ENCODE measurements around the gene CRLF1. TPM values are rescaled to one million over a fixed set of nuclear protein-coding genes. Genes with fewer than 3 reads are reported as not detected.

The CRLF1 gene
- total and polyA plus RNA-seq, 2 experiments from 2014 or later, result 18.1 to 19.7 TPM

- no peak overlapping the region for H2AFZ ChIP-seq
- no peak overlapping the region for H3K27ac ChIP-seq (ENCODE audit: low read depth)
- TF ChIP-seq CREB1 (CRISPR knock-in tag; IDR thresholded peaks at IDR 0.05; ENCODE audit: low read depth) (no peak), REST (IDR thresholded peaks at IDR 0.05; ENCODE audit: unreplicated experiment) (no peak), JUNB (IDR thresholded peaks at IDR 0.05; ENCODE audit: unreplicated experiment) (no peak), ZNF331 (CRISPR knock-in tag; IDR thresholded peaks at IDR 0.05; ENCODE audit: low read depth) (no peak), EZH2phosphoT487 (IDR thresholded peaks at IDR 0.05; ENCODE audit: unreplicated experiment) (no peak), EZH2 (IDR thresholded peaks at IDR 0.05; ENCODE audit: low read depth, unreplicated experiment) (no peak), NANOG (IDR thresholded peaks at IDR 0.05; ENCODE audit: borderline replicate concordance) (no peak), ZNF462 (CRISPR knock-in tag; IDR thresholded peaks at IDR 0.05) (no peak), ZNF114 (CRISPR knock-in tag; IDR thresholded peaks at IDR 0.05) (no peak), ETS1 (IDR thresholded peaks at IDR 0.05) (no peak), POLR2AphosphoS5 (IDR thresholded peaks at IDR 0.05; ENCODE audit: low read depth) (no peak), STAT1 (IDR thresholded peaks at IDR 0.05; ENCODE audit: unreplicated experiment) (no peak), CTCF (conservative IDR thresholded peaks at IDR 0.05; ENCODE audit: low read depth in 2 of 2) (no peak)
- no peak overlapping the region; the same call in 2 of the 3 replicates for H3K4me3 Mint-ChIP-seq
- no peaks in the 10 kb centered on the region for H3K9me3 Mint-ChIP-seq
- peaks cover 42% of the 10 kb centered on the region for H3K27me3 ChIP-seq (ENCODE audit: insufficient read depth)
- no peaks in the 10 kb centered on the region for H3K36me3 ChIP-seq (ENCODE audit: insufficient read depth)
- peak overlapping the region; percentile 68 for H3K4me2 ChIP-seq
- no peaks in the 10 kb centered on the region for H3K79me2 ChIP-seq (replicated peaks; ENCODE audit: insufficient read depth)
- H3K4me3 ChIP-seq, result 0 out of 2 replicates have a peak overlapping the region, but pooled peaks have one; percentile 10
- DNase-seq (ENCODE audit: low spot score), result no peak
- no peak for ATAC-seq
- 0 out of 2 replicates have a peak, but pooled peaks cover 6% of the 10 kb centered on the region for H4K20me1 ChIP-seq (replicated peaks; ENCODE audit: insufficient read depth)
- H3K27me3 Mint-ChIP-seq (ENCODE audit: insufficient read depth, low read depth, poor library complexity), result peaks cover 57% of the 10 kb centered on the region
- no peaks in the 10 kb centered on the region for H3K9me2 ChIP-seq (ENCODE audit: insufficient read depth)
- peaks cover 2% of the 10 kb centered on the region; the same call in 1 of the 3 replicates for H3K36me3 Mint-ChIP-seq (ENCODE audit: low read depth)
- H3K4me1 ChIP-seq (ENCODE audit: insufficient read depth), result peaks cover 46% of the 10 kb centered on the region
- peaks cover 31% of the 10 kb centered on the region for H3F3A ChIP-seq (replicated peaks; ENCODE audit: low read depth)
- no peak overlapping the region for H3K27ac Mint-ChIP-seq
- peaks cover 39% of the 10 kb centered on the region for H3K4me1 Mint-ChIP-seq
Observed at GRCh38 chr19:18597809-18598660, 8.6 kb downstream of the CRLF1 start.
